Measurements from ENCODE around the gene TTLL9.

TTLL9 gene

GRCh38 chr20:31951530-31952453 is 81.4 kb downstream of the TTLL9 start, which contains the start of gene PDRG1:
TSS of gene PDRG1 (minus strand) at chr20:31952046. CDS start at chr20:31951961, 85 bp downstream.
- peak; percentile 96 for DNase-seq

- no peak for DNase-seq
Measured at GRCh38 chr20:31953556-31954148, 83.2 kb downstream of the TTLL9 start.

- no peak for DNase-seq
Measured at GRCh38 chr20:31954500-31954899, 84.1 kb downstream of the TTLL9 start.

GRCh38 chr20:31956556-31957526 is 86.4 kb downstream of the TTLL9 start:
- DNase-seq: no peak

- DNase-seq: no peak
Measured at GRCh38 chr20:31962761-31963160, 92.3 kb downstream of the TTLL9 start.

GRCh38 chr20:31963889-31964288 is 93.5 kb downstream of the TTLL9 start:
- DNase-seq: no peak

- DNase-seq: no peak
Measured at GRCh38 chr20:31966991-31967655, 96.7 kb downstream of the TTLL9 start.

GRCh38 chr20:31967830-31968249 is 97.4 kb downstream of the TTLL9 start, which contains the start of gene XKR7:
TSS of gene XKR7 (plus strand) at chr20:31968151. CDS start at chr20:31968176, 25 bp downstream.
- DNase-seq: no peak

GRCh38 chr20:31968291-31969126 is 98.1 kb downstream of the TTLL9 start:
- peak; percentile 33 for DNase-seq

- no peak for DNase-seq
Measured at GRCh38 chr20:31969991-31970390, 99.6 kb downstream of the TTLL9 start.

- peak; percentile 75 for DNase-seq
Measured at GRCh38 chr20:31972471-31973021, 102.1 kb downstream of the TTLL9 start.

- DNase-seq: no peak
Measured at GRCh38 chr20:31974296-31974695, 103.9 kb downstream of the TTLL9 start.

- DNase-seq: no peak
Measured at GRCh38 chr20:31974951-31975487, 104.6 kb downstream of the TTLL9 start.

- no peak for DNase-seq
Measured at GRCh38 chr20:31975874-31976273, 105.4 kb downstream of the TTLL9 start.

GRCh38 chr20:31977080-31977479 is 106.6 kb downstream of the TTLL9 start:
- DNase-seq: no peak

GRCh38 chr20:31979713-31980426 is 109.4 kb downstream of the TTLL9 start:
- no peak for DNase-seq

GRCh38 chr20:31981784-31982183 is 111.3 kb downstream of the TTLL9 start:
- DNase-seq: no peak

GRCh38 chr20:31984981-31985471 is 114.6 kb downstream of the TTLL9 start:
- DNase-seq: no peak

GRCh38 chr20:31987744-31988143 is 117.3 kb downstream of the TTLL9 start:
- DNase-seq: no peak
